Measurements from ENCODE around the gene FRAS1.

The FRAS1 gene

DNA sequence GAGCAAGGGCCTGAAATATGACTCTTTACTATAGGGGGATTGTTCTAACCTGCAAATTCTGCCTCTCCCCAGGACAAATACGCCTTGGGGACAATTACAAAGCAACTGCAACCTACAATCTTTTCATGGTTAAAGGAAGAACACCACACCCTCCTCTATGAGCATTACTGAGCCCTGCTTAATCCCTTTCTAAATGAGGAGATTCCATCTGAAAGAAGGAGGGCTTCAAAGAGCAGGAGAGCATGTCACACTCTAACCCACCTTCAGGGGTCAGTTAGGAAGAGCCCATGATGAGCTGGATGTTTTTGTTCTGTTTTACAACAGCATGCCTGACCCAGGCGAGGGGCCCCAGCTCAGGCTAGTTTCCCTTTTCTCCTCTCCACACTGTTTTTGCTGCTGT lies 360.5 kb downstream of the FRAS1 start:
- no peak overlapping the region for H3K4me3 ChIP-seq (ENCODE audit: low read depth, low read length)
- TF ChIP-seq, protein P1, sequence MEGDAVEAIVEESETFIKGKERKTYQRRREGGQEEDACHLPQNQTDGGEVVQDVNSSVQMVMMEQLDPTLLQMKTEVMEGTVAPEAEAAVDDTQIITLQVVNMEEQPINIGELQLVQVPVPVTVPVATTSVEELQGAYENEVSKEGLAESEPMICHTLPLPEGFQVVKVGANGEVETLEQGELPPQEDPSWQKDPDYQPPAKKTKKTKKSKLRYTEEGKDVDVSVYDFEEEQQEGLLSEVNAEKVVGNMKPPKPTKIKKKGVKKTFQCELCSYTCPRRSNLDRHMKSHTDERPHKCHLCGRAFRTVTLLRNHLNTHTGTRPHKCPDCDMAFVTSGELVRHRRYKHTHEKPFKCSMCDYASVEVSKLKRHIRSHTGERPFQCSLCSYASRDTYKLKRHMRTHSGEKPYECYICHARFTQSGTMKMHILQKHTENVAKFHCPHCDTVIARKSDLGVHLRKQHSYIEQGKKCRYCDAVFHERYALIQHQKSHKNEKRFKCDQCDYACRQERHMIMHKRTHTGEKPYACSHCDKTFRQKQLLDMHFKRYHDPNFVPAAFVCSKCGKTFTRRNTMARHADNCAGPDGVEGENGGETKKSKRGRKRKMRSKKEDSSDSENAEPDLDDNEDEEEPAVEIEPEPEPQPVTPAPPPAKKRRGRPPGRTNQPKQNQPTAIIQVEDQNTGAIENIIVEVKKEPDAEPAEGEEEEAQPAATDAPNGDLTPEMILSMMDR (IDR thresholded peaks at IDR 0.05; ENCODE audit: low read depth, low read length) = no peak

DNA sequence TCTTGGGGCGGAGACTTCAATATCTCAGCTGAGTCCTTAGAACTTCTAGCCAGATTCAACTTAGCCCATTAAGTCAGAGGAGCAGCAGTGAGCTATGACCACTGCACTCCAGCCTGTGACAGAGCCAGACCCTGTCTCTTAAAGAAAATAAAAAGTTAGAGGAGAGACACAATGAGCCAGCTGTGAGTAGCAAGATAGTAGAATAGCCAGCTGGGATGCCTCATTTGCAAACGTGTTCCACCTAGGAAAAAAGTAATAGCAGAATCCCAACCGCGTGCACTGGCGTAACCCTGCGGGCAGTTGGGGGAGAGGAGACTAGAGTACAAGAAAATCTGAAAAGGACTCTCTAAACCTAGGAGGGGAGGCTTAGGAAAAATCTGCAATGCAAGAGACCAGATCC lies 361.3 kb downstream of the FRAS1 start:
- no peak overlapping the region for H3K4me3 ChIP-seq (ENCODE audit: low read depth, low read length)
- TF ChIP-seq, protein P1 (IDR thresholded peaks at IDR 0.05; ENCODE audit: low read depth, low read length) = no peak

DNA sequence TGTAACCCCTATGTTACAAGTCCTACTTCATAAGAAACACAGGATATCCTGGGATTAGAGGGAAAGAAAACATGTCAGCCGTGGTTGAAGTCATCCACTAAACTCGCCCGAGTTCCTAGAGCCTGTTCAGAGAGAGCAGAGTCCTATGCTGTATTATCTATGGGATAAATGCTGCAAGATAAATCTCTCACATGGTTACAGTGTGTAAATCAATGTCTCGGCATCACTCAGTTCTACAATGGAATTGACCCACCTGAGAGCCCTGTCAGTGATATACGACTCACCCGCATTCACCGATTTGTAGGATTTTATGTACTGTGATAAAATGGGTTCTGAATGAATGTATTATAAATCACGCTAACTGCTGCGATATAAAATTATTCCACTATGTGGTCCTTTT lies 366.7 kb downstream of the FRAS1 start:
- H3K4me3 ChIP-seq (ENCODE audit: low read depth, low read length) = no peak overlapping the region
- TF ChIP-seq, protein P1 (IDR thresholded peaks at IDR 0.05; ENCODE audit: low read depth, low read length) = no peak

DNA sequence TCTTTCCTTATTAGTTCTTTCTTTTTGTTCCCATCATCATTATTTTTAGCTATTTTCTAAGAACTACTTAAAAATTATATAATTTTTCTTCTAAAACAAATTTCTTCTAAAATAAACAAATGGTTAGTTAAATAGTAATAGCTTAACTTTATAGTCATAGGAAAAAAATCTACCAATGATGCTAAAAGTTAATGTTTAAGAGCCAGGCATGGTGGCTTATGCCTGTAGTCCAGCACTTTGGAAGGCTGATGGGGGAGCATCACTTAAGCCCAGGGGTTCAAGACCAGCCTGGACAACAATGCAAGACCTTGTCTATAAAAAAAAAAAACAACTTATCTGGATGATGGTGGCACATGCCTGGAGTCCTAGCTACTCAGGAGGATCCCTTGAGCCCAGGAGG lies 367.3 kb downstream of the FRAS1 start:
- no peak overlapping the region for H3K4me3 ChIP-seq (ENCODE audit: low read depth, low read length)
- TF ChIP-seq, protein P1 (IDR thresholded peaks at IDR 0.05; ENCODE audit: low read depth, low read length) = no peak

DNA sequence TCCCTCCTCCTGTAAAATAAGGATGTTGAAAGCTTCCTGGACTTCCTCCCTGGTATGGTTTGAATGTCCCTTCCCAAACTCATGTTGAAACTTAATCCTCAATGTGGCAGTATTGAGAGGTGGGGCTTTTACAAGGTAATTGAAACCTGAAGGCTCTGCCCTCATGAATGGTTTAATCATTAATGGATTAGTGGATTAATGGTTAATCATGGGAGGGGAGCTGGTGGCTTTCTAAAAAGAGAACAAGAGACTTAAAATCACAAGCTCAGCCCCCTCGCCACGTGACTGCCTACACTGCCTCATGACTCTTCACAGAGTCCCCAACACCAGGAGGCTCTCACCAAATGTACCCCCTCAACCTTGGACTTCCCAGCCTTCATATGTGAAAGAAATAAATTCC lies 369.8 kb downstream of the FRAS1 start:
- TF ChIP-seq, protein P1 (IDR thresholded peaks at IDR 0.05; ENCODE audit: low read depth, low read length) = no peak
- no peak overlapping the region for H3K4me3 ChIP-seq (ENCODE audit: low read depth, low read length)

DNA sequence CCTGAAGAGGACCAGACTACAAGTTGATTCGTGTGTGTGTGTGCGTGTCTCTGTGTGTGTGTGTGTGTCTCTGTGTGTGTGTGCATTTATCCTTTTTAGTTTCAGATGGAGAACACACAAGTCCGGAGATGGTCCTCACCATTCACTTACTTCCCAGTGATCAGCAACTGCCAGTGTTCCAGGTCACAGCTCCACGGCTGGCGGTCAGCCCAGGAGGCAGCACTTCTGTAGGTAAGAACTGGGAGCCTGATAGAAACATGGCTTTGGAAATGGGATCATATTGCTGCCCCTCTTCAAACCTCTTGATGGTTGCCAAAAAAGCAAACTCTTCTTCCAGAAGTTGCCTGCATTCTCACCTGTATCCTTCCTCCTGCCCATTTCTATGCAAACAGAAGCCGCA lies 371.9 kb downstream of the FRAS1 start:
- H3K4me3 ChIP-seq (ENCODE audit: low read depth, low read length) = no peak overlapping the region
- TF ChIP-seq, protein P1 (IDR thresholded peaks at IDR 0.05; ENCODE audit: low read depth, low read length) = no peak

DNA sequence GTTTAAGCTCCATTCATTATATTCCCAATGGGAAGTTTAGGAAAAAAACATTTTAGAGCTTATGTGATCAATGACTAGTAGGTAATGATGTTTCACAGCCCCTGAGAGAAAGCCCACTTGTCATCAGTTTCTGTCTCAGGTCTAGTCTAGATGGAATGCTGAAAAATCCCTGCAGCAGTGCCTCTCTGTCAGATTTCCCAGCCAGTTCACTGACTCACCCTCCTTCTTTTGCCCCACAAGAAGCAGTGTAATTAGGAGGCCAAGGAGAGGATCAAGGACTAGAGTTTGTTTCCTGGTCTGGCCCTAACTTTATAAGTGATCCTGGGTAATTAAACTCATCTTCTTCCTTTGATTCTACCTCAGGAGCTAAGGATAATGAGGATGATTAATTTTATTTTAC lies 375.8 kb downstream of the FRAS1 start:
- H3K4me3 ChIP-seq (ENCODE audit: low read depth, low read length) = no peak overlapping the region
- TF ChIP-seq, protein P1 (IDR thresholded peaks at IDR 0.05; ENCODE audit: low read depth, low read length) = no peak
